Fibroblast of lung (primary cell): ENCODE results near the gene COX8A. TPM values are rescaled to one million over a fixed set of nuclear protein-coding genes. Genes with fewer than 3 reads are reported as not detected.

ENCODE experiments used
- DNase-seq, 2 donors: peaks; one replicate each; pipeline versions ENCODE4 v3.0.0 to v3.0.0-alpha.2; 2010; ENCODE audit warnings: low read depth in 2 of 2
- H2AFZ ChIP-seq: 2 replicates; pipeline ENCODE4 v1.5.1; 2012; ENCODE audit warnings: low read length, control low read depth, inconsistent platforms
- H3K27ac ChIP-seq: 2 replicates; pipeline ENCODE4 v1.5.1; 2011; ENCODE audit warnings: low read length, control low read depth; ENCODE audit not compliant: insufficient read depth
- H3K27me3 ChIP-seq: 2 replicates; pipeline ENCODE4 v1.5.1; 2011; ENCODE audit warnings: mild to moderate bottlenecking, low read length; ENCODE audit not compliant: control insufficient read depth, insufficient read depth
- H3K36me3 ChIP-seq: 2 replicates; pipeline ENCODE4 v1.5.1; 2011; ENCODE audit warnings: low read length; ENCODE audit not compliant: control insufficient read depth, insufficient read depth
- H3K4me1 ChIP-seq: 2 replicates; pipeline ENCODE4 v1.5.1; 2011; ENCODE audit warnings: low read length; ENCODE audit not compliant: control insufficient read depth, insufficient read depth; ENCODE audit errors: extremely low read depth
- H3K4me2 ChIP-seq: 2 replicates; pipeline ENCODE4 v1.5.1; 2011; ENCODE audit warnings: low read length, control low read depth; ENCODE audit not compliant: insufficient read depth; ENCODE audit errors: extremely low read depth
- H3K4me3 ChIP-seq, 4 experiments: fragments of 200-600 bp in 1 of 4; sonication (generic) in 1 of 4; replicated peaks in 1 of 4; 2 replicates each; pipeline ENCODE4 v1.5.1; 2011 to 2016; ENCODE audit warnings: low read length in 4 of 4, low read depth in 3 of 4, mild to moderate bottlenecking in 3 of 4, control low read depth in 2 of 4, inconsistent platforms in 1 of 4, mixed read lengths in 1 of 4; ENCODE audit not compliant: insufficient read depth in 1 of 4; ENCODE audit errors: control extremely low read depth in 1 of 4
- H3K79me2 ChIP-seq: 2 replicates; pipeline ENCODE4 v1.5.1; 2012; ENCODE audit warnings: mild to moderate bottlenecking, low read length, inconsistent platforms; ENCODE audit not compliant: control insufficient read depth, insufficient read depth
- H3K9ac ChIP-seq: 2 replicates; pipeline ENCODE4 v1.5.1; 2011; ENCODE audit warnings: mild to moderate bottlenecking, low read length, control low read depth; ENCODE audit not compliant: insufficient read depth
- H3K9me3 ChIP-seq: 2 replicates; pipeline ENCODE4 v1.5.1; 2012; ENCODE audit warnings: low read depth, low read length; ENCODE audit not compliant: control insufficient read depth, insufficient read depth
- H4K20me1 ChIP-seq: 2 replicates; pipeline ENCODE4 v1.5.1; 2011; ENCODE audit warnings: low read length; ENCODE audit not compliant: control insufficient read depth, insufficient read depth; ENCODE audit errors: extremely low read depth
- EZH2 ChIP-seq: IDR thresholded peaks from 2 replicates; pipeline ENCODE4 v1.5.1; 2012; ENCODE audit warnings: low read length, control low read depth, mild to moderate bottlenecking; ENCODE audit errors: missing control alignments
- polyA plus RNA-seq, 2 donors: library from polyadenylated mRNA; depleted of rRNA in 1 of 2; stranded (reverse) in 1 of 2; unstranded in 1 of 2; fragments of >200 nt; gene quantifications; 2 replicates each; pipeline ENCODE4 v1.2.1, GENCODE V29; 2011 to 2012; ENCODE audit warnings: missing spikeins in 1 of 2
- total RNA-seq: library from RNA; depleted of rRNA; stranded (reverse); fragments of >200 nt; gene quantifications from 2 replicates; pipeline ENCODE4 v1.2.1, GENCODE V29; 2014
- TF ChIP-seq, protein P1 (sequence below), 2 donors: IDR thresholded peaks in 1 of 2; conservative IDR thresholded peaks in 1 of 2; 1 replicate in 1 of 2; 2 replicates in 1 of 2; pipeline ENCODE4 v1.5.1; 2011 to 2012; ENCODE audit warnings: low read length in 2 of 2, control low read depth in 1 of 2, inconsistent platforms in 1 of 2, low read depth in 1 of 2, mild to moderate bottlenecking in 1 of 2

COX8A gene
- total and polyA plus RNA-seq, 2 donors (not counting 1 experiment from before 2014, with no cell fraction given) = 200 to 409 TPM

DNA sequence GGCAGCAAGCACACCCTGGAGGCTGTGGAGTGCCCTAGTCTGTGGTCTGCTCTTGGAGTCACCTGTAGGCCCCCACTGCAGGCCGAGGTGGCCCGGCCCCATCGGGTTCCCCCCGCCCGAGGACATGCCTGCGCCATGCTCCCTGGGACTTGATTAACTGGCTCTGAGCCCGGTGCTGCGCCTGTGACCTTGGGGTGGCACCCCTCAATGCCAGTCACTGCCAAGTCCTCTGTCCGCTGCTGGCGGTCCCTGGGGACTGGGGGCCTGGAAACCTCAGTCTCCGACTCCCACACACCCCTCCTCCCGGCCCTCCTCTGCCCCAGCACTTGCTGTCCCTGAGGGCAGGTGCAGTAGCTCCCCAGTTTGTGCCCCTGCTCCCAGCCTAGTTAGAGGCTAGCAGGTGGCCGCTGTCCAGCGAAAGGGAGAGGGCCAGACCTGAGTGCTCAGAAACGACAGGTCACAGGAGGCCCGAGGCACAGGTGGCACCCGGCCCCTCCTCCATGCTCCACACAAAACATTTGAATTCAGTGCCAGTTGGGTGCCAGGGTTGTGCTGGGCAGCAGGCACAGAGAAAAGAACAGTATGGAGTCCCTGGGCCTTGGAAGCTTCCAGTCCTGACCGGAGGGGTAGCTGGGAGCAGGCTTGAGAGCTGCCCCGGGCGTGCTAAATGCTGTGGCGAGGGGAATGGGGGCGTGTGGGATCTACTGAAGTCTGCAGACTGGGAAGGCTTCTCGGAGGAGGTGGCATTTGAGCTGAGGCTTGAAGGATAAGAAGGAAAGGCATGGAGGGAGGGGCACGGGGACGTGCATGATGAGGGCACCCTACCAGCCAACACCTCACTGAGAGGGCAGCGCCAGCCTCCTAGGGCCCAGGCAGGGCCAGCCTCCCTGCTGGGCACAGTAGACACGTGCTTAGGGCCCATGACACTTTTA lies 45.0 kb downstream of the COX8A start:
- Histone ChIP-seq H3K9me3 (no peaks in the 10 kb centered on the region), H3K27me3 (no peaks in the 10 kb centered on the region), H3K4me2 (no peak overlapping the region), H2AFZ (no peak overlapping the region), H3K4me3 (no peak overlapping the region), H3K9ac (no peak overlapping the region), H4K20me1 (peaks cover 3% of the 10 kb centered on the region), H3K36me3 (no peaks in the 10 kb centered on the region), H3K79me2 (no peaks in the 10 kb centered on the region), H3K27ac (no peak overlapping the region), H3K4me1 (no peaks in the 10 kb centered on the region)
- DNase-seq = no peak
- TF ChIP-seq, protein P1, sequence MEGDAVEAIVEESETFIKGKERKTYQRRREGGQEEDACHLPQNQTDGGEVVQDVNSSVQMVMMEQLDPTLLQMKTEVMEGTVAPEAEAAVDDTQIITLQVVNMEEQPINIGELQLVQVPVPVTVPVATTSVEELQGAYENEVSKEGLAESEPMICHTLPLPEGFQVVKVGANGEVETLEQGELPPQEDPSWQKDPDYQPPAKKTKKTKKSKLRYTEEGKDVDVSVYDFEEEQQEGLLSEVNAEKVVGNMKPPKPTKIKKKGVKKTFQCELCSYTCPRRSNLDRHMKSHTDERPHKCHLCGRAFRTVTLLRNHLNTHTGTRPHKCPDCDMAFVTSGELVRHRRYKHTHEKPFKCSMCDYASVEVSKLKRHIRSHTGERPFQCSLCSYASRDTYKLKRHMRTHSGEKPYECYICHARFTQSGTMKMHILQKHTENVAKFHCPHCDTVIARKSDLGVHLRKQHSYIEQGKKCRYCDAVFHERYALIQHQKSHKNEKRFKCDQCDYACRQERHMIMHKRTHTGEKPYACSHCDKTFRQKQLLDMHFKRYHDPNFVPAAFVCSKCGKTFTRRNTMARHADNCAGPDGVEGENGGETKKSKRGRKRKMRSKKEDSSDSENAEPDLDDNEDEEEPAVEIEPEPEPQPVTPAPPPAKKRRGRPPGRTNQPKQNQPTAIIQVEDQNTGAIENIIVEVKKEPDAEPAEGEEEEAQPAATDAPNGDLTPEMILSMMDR (conservative IDR thresholded peaks at IDR 0.05 in 1 of 2, IDR thresholded peaks at IDR 0.05 in 1 of 2; ENCODE audit: low read depth in 1 of 2, low read length in 2 of 2) = no peak
- TF ChIP-seq EZH2 = no peak

DNA sequence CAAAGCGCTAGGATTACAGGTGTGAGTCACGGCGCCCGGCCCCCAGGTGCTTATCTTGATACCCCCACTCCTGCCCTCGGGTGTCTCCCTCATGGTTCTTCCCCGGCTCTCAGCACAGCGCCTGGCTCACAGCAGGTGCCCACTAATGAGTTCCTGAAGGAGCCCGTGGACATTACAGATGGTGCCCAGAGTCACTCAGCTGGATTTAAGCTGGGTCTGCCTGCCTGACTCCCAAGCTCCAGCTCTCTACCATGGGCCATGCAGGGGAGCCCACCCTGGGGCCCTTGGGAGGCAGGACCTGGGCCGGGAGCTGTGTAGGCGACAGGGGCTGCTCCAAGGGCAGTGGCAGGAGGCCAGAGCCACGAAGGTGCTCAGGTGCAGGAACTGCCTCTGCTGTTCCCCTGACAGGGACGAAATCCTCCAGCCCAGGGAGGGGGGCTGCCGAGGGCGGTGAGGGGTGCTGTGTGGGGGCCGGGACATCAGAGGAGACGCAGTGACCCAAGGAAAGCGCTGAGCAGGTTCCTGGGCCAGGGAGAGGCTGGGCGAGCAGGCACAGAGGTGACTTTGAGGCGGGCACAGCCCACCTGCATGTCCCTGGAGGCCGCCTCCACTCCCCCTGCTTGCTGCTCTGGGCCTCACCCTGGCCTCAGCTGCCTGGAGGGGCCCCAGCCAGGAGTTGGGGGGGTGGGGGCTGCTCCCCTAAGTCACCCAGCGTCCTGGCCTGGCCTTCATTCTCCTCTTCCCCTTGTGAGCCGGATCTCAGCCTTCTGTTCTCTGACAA lies 46.7 kb downstream of the COX8A start:
- peaks cover 3% of the 10 kb centered on the region for H4K20me1 ChIP-seq
- H2AFZ ChIP-seq = no peak overlapping the region
- no peaks in the 10 kb centered on the region for H3K4me1 ChIP-seq
- no peaks in the 10 kb centered on the region for H3K36me3 ChIP-seq
- H3K79me2 ChIP-seq = no peaks in the 10 kb centered on the region
- no peak overlapping the region for H3K4me2 ChIP-seq
- no peak overlapping the region for H3K27ac ChIP-seq
- no peaks in the 10 kb centered on the region for H3K27me3 ChIP-seq
- H3K4me3 ChIP-seq = no peak overlapping the region
- H3K9me3 ChIP-seq = no peaks in the 10 kb centered on the region
- H3K9ac ChIP-seq = no peak overlapping the region
- TF ChIP-seq EZH2 = no peak
- TF ChIP-seq, protein P1 (conservative IDR thresholded peaks at IDR 0.05 in 1 of 2, IDR thresholded peaks at IDR 0.05 in 1 of 2; ENCODE audit: low read depth in 1 of 2, low read length in 2 of 2) = no peak
- no peak for DNase-seq

DNA sequence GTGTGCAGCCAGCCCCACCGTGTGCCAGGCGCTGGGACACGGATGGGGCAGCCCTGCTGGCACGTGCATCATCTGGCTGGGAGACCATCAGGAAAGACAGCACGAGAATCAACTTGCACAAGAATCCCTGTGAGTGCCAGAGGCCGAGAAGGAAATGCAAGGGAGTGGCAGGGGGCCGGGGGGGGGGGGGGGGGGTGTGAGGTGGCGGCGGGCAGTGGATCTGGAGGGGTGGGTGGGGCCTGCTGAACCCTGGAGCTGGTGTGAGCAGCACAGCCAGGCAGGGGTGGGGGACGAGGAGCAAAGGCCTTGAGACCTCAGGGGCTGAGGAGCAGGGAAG lies 47.3 kb downstream of the COX8A start:
- no peak overlapping the region for H3K27ac ChIP-seq
- TF ChIP-seq, protein P1 (conservative IDR thresholded peaks at IDR 0.05 in 1 of 2, IDR thresholded peaks at IDR 0.05 in 1 of 2; ENCODE audit: low read depth in 1 of 2, low read length in 2 of 2) = no peak
- TF ChIP-seq EZH2 = no peak
- no peaks in the 10 kb centered on the region for H3K9me3 ChIP-seq
- no peak overlapping the region for H2AFZ ChIP-seq
- no peak overlapping the region for H3K4me3 ChIP-seq
- no peak overlapping the region for H3K9ac ChIP-seq
- no peak for DNase-seq
- H3K4me1 ChIP-seq = no peaks in the 10 kb centered on the region
- no peaks in the 10 kb centered on the region for H3K36me3 ChIP-seq
- peaks cover 3% of the 10 kb centered on the region for H4K20me1 ChIP-seq
- no peaks in the 10 kb centered on the region for H3K79me2 ChIP-seq
- H3K27me3 ChIP-seq = no peaks in the 10 kb centered on the region
- no peak overlapping the region for H3K4me2 ChIP-seq
